ENCODE measurements around the gene MLXIP.

GRCh38 chr12:122096014-122096413, 17.5 kb downstream of the MLXIP start:
- no peak for TF ChIP-seq CTCF (conservative IDR thresholded peaks at IDR 0.05; ENCODE audit: low read depth, low read length)
- no peak for TF ChIP-seq MXI1 (IDR thresholded peaks at IDR 0.05; ENCODE audit: borderline replicate concordance, low read depth, low read length)
- no peak for TF ChIP-seq POLR2A (IDR thresholded peaks at IDR 0.05; ENCODE audit: low read depth, low read length)
- TF ChIP-seq RAD21 (IDR thresholded peaks at IDR 0.05; ENCODE audit: low read length) = no peak
- TF ChIP-seq NFE2L2 (IDR thresholded peaks at IDR 0.05; ENCODE audit: low read depth, low read length) = no peak
- no peak for TF ChIP-seq RFX5 (IDR thresholded peaks at IDR 0.05; ENCODE audit: low read depth, low read length)
- no peak for TF ChIP-seq BHLHE40 (IDR thresholded peaks at IDR 0.05; ENCODE audit: low read depth, low read length)
- TF ChIP-seq ELK1 (IDR thresholded peaks at IDR 0.05; ENCODE audit: borderline replicate concordance, low read depth, low read length) = no peak
- no peak for TF ChIP-seq MAFK (IDR thresholded peaks at IDR 0.05; ENCODE audit: low read depth, low read length)
- TF ChIP-seq SMC3 (IDR thresholded peaks at IDR 0.05; ENCODE audit: low read depth, low read length) = no peak
- no peak for TF ChIP-seq CEBPB (IDR thresholded peaks at IDR 0.05; ENCODE audit: low read depth, low read length)
- no peak for TF ChIP-seq USF2 (IDR thresholded peaks at IDR 0.05; ENCODE audit: low read depth, low read length)
- no peak for TF ChIP-seq RCOR1 (IDR thresholded peaks at IDR 0.05; ENCODE audit: insufficient replicate concordance, low read length)

Measured in IMR-90 (cell line).